Measurements from ENCODE around the gene SCNN1B.
"Not testable (repeated sequence)": the region's sequence is repeated elsewhere in the genome, so short reads cannot be mapped to it uniquely, and the experiment has no call there.

SCNN1B gene

DNA sequence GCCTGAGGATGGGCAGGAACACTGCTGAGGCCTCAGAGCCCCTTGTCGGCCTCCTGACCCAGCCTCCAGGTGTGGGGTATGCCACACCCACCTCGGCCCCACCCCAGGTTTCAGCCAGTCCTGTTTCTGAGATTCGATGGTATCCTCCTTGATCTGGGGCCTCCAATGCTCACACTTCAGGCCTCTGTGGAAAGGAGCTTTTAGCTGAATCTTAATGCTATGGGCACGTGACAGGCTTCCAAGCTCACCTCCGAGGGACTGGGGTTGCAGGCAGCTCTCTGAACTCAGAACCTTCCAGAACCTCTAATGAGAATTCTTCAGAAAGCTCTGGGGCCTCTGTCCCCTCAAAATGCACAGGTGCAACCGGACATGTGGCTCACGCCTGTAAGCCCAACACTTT is 54.8 kb downstream of the SCNN1B start:
- no peak for DNase-seq

DNA sequence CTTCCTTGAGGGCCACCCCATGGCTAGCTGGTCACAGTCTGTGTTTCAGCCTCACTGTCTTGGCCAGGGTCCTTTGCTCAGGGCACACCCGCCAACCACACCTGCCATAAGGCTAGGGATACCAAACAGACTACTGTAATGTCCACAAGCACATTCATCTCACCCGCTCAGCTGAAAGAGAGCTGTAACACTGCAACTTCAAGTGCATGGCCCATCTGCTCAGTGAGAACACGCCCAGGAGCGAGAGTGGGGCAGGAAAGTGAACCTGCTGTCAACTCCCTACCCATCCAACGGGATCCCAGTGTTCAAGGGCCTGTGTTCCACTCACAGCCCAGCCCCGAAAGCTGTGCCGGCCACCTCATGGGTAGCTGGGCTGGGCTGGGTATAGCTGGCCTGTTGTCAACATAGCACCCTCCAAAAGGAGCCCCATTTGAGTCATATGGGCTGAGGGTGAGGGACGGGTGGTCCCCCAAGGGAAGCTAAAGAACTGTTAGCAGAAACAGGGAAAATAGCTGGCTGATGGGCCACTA is 55.7 kb downstream of the SCNN1B start:
- DNase-seq = no peak

DNA sequence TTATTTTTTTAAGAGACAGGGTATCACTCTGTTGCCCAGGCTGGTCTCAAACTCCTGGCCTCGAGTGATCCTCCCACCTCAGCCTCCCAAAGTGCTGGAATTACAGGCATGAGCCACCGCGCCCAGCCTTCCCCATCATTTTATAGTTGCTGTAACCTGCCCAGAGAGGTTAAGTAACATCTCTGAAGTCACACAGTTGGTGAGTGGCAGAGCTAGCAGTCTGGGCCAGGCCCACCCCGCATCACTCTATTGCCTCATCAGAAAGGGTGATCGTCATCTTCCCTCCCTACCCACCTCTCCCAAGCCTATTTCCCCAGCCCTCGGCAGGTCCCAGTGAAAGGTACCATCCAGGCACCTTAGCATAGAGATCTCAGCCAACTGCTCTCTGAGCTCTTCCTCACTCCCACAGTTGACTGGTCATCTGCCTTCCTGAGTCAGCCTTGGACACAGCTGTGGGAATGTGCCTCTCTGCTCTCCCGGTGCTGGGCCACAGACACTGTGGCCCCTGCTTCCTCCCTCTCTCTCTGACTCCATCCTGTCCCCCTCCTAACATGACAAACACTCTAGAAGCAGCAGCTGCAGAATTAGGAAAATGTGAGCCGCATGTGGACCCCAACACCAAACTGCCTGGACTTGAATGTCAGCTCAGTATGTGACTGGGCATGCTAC is 57.1 kb downstream of the SCNN1B start:
- no peak for DNase-seq

DNA sequence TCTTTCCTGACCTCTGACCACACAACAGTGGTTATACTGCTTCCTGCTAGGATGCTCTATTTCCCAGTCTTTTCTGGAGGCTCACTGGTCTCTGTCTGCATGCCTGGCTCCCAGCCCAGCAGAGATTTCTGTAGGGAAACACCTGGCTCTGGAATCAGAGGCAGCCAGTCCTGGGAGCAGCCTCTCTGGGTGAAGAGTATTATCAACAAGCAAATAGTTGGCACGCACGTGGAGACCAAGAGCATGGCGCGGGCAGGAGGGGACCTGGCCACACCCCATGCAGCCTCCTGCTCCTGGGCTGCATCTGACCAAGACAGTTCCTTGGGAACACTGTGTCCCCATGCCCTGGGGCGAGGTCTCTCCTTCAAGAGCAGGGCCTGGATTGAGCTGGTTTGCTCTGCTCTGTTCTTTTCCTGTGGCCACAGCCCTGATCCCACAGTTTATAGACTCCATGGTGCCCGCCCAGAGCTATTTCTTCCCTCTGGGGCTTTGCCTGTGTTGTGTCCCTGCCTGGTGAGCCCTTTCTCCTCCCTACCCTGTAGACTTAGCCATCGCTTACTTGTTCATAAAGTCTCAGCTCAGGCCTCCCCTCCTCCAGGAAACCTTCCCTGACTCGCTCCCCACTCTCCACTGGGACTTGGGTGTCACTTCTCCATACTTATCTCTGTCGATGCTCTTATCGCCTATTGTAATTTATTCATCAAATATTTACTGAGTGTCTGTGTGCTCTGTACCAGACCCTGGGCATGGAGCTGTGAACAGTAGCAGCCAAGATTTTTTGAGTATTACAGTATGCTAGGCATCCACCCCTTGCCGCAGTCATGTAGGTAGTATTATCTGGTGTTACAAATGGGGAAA is 60.6 kb downstream of the SCNN1B start:
- no peak for DNase-seq

DNA sequence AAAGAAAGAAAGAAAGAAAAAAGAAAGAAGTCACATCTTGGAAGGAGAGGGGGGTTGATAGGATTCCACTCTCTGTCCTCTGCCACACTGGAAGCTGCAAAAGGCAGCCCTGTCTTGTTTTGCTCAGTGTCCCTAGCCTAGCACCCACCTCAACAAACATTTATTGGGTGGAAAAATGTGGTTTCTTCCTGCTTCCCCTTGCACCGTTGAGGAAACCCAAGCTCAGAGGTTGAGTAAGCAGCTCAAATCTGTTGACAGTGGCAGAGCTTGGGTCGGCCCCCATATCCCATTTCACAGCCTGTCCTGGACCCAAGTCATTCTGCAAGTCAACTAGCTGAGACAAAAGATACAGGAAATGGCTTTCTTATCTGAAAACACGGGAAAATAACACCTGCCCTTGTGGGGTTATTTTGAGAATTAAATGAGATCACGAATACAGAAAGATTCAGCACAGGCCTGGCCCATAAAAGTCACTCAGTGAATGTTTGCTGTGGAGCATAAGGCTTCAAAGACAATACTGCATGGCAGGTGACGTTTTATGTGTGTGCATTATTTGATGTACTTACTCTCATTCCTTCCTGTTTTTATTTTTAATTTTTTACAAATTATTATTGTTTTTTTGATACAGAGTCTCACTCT is 63.6 kb downstream of the SCNN1B start:
- no peak for DNase-seq

DNA sequence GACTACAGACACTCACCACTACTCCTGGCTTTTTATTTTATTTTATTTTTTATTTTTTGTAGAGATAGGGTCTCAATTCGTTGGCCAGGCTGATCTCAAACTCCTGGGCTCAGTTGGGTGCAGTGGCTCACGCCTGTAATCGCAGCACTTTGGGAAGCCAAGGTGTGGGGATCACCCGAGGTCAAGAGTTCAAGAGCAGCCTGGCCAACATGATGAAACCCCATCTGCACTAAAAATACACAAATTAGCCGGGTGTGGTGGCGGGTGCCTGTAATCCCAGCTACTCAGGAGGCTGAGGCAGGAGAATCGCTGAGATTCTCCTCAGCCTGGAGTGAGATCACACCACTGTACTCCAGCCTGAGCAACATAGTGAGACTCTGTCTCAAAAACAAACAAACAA is 64.2 kb downstream of the SCNN1B start:
- DNase-seq = not testable (repeated sequence)

DNA sequence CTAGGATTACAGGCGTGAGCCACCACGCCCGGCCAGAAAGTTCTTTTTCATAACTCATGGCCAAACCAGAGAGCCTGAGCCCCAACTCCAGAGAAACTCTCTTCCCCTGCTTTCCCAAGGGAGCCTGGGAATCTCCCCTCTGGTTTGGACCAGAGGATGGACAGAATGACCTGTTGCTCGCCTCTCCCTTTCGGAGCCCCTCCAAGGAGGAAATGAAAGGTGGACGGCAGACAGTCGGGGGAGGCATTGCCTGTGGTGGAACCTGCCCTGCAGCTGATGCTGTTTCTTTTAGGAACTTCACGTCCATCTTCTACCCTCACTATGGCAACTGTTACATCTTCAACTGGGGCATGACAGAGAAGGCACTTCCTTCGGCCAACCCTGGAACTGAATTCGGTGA is 65.5 kb downstream of the SCNN1B start:
- DNase-seq = no peak

DNA sequence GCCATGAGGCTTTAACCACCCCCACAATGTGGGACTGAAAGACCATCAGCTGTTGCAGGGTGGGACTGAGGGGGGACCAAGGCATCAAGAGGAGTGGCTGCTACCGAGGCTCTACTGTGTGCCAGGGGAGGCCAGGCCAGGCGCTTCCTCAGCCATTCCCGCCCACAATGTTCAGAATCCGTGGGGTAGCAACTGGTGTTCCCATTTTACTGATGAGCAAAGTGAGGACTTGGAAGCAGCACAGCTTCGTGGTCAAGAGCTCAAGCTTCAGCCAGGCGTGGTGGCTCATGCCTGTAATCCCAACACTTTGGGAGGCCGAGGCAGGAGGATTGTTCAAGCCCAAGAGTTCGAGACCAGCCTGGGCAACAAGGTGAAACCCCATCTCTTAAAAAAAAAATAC is 65.9 kb downstream of the SCNN1B start:
- no peak for DNase-seq

DNA sequence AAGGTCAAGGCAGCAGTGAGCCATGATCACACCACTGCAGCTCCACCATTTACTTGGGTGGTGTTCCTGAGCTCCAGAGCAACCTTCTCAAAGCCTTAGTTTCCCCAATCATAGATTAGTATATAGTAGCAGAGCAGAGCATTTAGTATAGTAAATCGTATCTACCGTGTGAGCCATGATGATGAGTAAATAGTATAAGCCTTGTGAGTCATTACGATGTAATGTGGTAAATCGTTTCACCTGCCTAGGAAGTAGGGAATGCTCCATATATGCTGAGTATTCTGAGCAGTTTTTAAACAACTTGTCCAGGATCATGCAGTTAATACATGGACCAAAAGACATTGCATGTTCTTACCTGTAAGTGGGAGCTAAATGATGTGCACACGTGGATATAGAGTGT is 66.4 kb downstream of the SCNN1B start:
- DNase-seq = no peak

DNA sequence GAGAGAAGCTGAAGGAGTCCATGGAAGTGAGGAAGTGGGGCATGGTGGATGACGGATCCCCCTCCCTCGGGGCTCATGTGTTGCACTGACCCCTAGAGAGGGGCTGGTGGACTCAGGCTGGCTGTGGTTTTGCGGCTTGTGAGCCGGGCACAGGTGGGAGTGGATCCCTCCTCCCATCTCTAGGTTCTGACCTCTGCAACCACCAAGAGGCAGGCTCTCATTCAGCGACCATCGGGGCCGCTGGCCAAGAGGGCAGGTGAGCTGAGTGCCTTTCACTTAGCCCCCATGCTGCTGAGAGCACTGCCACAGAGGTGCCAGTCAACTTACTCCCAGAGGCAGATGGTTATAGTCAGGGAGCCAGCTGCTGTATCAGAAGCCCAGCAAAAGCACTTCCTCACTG is 67.3 kb downstream of the SCNN1B start:
- no peak for DNase-seq

DNA sequence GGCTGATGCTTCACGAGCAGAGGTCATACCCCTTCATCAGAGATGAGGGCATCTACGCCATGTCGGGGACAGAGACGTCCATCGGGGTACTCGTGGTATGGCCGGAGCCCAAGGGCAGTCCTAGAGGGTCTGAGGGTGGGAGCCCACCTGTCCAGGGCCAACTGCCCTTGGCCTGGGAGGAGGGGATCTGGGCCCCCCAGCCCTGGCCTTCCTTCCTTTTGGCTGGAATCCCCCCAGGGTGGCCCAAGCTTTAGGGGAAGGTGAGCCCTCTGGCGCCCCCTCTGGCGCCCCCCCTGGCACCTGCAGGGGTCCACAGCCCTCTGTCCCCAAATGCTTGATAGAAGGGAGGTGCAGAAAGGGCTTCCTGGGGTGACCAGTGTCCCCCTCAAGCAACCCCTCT is 69.3 kb downstream of the SCNN1B start:
- no peak for DNase-seq

DNA sequence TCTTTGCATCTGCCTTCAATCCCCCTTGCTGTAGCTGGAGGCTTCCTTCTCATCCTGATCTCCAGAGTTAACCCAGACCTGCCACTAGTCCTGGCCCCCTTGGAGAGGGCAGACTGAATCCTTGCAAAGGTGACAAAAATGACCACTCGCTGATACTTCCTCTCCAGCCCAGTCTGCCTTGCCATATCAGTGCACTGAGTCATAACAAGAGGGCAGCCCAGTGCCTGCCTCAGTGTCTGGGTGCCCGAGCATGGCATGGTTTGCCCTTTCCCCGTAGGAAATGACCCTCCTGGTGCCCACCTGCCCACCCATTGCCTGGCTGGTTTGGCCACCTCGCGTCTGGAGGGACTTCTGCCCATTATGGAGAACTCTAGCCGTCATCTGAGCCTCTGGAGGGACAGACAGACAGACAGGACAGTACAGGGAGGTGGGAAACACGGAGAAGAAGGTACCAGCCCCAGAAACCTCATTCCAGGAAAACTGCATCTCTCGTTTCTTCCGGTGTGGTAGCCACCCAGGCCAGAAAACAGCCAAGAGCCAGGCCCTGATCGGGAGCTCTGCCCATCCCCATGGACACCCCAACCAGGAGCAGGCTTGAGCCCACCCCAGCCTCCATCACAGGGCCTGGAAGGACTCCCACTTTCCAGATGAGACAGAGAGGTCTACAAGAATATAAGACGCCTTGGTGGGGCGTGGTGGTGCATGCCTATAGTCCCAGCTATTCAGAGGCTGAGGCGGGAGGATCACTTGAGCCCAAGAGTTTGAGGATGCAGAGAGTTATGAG is 71.5 kb downstream of the SCNN1B start:
- no peak for DNase-seq

DNA sequence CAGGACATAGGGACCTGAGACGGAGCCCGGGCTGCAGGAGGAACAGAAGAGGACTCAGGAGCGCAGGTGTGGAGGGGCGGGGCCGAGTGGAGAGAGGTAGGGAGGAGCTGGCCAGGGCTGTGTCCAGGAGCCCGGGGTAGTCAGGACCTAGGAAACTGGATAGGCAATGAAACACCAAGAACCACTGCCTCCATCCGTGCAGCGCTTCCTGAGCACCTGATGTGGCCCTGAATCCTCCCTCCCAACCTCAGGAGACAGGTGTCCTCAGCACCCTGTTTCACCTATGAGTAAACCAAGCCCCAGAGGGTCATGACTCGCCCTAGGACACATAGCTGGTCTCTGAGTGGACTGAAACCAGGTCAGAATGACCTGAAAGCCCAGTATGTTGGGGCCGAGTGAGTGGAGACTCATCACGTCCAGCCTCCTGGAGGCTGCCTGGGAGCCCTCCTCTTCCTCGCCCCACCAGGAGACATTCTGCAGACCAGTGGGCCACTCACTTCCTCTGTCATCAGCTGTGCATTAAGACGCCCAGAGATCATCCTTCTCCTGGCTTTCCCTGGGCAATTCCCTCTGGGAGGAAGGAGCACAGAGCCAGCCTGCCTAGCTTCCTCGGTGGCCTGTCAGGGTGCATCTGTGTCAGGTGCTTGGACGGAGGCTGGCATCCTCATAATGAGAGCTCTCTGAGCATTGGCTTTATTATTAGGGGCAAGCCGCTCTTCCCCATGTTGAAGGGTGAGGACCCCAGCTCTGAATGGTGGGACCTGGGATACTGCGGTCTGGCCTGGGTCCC is 72.8 kb downstream of the SCNN1B start:
- DNase-seq = no peak

DNA sequence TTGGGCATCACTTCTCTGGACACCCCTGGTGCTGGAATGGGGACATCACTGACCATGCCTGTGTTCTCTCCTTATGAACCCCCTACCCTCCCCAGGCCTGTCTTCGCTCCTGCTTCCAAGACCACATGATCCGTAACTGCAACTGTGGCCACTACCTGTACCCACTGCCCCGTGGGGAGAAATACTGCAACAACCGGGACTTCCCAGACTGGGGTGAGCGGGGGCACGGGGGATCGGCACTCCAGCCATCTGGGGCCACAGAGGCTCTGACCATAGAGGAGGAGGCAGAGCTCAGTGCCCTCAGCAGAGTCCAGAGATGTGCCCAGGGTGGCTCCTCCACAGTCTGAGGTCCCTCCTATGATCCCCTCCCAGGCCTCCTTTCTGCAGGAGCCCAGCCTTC is 73.5 kb downstream of the SCNN1B start:
- DNase-seq = no peak

DNA sequence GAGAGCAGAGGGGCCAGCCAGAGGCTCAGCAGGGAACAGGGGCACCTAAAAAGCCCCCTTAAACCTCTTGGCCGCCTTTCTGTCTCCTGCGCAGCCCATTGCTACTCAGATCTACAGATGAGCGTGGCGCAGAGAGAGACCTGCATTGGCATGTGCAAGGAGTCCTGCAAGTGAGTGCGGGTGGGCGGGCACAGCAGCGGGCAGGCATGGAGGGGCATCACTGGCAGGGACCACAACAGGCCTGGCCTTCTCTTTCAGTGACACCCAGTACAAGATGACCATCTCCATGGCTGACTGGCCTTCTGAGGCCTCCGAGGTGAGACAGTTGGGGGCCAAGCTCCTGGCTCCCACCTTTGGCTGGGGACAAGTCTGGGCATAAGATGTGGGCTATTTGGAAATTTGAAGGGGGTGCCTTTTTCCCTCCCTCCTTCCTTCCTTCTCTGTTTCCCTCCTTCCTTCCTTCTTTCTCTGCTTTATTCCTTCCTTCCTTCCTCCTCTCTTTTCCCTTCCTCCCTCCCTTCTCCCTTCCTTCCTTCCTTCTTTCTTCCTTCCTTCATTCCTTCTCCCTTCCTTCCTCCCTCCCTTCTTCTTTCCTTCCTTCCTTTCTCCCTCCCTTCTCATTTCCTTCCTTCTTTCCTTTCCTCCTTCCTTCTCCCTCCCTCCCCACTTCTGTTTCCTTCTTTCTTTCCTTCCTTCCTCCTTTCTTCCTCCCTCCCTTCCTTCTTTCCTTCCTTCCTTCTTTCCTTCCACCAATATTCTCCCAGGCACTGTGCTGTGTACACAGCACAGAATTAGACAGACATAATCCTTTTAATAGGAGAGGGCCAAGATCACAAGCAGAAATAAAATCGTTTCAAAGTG is 75.2 kb downstream of the SCNN1B start:
- DNase-seq = no peak

DNA sequence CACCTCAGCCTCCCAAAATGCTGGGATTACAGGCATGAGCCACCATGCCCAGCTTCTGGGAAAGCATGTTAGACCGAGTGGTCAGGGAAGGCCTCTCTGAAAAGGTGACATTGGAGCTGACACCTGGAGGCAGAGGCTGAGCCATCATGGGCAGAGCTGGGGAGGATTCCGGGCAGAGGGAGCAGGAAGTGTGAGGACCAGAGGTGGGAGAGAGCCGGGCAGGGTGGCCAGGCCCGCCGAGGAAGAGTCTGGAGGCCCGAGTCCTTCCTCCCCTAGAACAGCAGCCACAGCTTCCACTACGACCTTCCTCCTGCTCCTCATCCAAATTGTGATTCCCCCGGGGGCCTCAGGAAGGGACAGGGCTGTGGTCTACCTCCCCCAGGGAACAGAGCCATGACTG is 76.2 kb downstream of the SCNN1B start:
- DNase-seq = no peak

DNA sequence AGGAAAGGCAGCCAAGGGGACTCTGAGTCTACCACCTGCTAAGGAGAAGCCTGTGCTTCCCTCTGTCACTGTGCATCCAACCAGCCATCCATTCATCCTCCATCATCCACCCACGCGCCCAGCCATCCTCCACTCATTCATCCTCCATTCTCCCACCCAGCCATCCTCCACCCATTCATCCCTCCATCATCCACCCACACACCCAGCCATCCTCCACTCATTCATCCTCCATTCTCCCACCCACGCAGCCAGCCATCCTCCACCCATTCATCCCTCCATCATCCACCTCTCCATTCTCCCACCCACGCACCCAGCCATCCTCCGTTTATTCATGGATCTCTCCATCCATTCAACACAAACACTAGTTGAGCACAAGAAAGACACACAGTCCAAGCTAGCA is 76.8 kb downstream of the SCNN1B start:
- no peak for DNase-seq

DNA sequence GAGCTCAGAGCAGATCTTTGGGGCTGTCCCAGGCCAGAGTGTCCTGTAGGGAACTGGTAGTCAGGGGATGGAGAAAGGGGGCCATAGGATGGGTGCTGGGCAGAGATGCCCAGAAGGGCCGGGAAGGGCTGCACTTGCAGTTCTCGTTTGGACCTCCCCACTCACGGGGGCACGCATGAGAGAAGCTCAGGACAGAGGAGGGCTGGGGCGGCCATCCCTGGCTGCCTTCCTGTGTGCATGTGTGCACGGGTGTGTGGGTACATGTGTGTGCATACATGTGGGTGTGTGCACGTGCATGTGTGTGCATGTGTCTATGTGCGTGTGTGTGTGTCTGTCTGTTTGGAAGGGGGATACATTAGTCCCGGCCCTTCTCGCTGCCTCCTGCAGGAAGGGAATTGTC is 77.6 kb downstream of the SCNN1B start:
- no peak for DNase-seq

DNA sequence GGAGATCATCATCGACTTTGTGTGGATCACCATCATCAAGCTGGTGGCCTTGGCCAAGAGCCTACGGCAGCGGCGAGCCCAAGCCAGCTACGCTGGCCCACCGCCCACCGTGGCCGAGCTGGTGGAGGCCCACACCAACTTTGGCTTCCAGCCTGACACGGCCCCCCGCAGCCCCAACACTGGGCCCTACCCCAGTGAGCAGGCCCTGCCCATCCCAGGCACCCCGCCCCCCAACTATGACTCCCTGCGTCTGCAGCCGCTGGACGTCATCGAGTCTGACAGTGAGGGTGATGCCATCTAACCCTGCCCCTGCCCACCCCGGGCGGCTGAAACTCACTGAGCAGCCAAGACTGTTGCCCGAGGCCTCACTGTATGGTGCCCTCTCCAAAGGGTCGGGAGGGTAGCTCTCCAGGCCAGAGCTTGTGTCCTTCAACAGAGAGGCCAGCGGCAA is 78.4 kb downstream of the SCNN1B start:
- no peak for DNase-seq

DNA sequence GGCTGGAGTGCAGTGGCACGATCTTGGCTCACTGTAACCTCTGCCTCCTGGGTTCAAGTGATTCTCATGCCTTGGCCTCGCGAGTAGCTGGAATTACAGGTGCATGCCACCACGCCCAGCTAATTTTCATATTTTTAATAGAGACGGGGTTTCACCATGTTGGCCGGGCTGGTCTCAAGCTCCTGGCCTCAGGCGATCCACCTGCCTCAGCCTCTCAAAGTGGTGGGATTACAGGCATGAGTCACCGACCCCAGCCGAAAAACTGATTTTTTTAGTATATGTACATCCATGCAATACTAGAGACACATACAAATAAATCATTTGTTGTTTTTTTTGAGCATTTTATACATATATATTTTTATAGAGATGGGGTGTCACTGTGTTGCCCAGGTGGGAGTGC is 79.6 kb downstream of the SCNN1B start:
- not testable (repeated sequence) for DNase-seq

DNA sequence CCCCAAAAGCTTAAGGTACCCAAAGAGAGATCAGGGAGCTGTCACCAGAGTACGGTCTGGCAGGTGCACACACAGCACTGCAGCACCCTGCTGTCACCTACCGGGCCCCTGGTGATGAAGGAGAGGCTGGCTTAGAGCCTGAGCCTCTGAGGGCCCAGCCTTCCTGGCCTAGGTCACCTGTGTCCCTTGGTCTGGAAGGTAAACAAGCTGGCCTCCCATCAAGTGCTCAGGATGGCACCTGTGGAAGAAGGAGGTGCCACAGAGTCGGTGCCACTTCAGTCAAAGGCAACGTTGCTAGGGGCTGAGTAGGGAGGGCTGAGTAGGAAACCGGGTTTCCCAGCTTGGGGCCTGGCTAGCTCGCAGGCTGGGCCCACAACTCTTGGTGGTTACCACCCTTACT is 80.2 kb downstream of the SCNN1B start:
- no peak for DNase-seq

All from suppressor macrophage treated with lipopolysaccharide for 4 hours (primary cell).